GM12878 (cell line): ENCODE measurements around the gene GRIK3. TPM values are rescaled to one million over a fixed set of nuclear protein-coding genes. Genes with fewer than 3 reads are reported as not detected.

Experiments
- ATAC-seq: fragments of 200-7000 bp; cut with Tn5 transposase; 3 replicates; pipeline ENCODE4 v1.9.1; 2020; ENCODE audit warnings: mild to moderate bottlenecking, moderate library complexity
- BruUV-seq: library from RNA; stranded (reverse); fragments of 400-500 nt; replicated peaks from 2 replicates; lab custom pipeline; 2021; lab: Mats Ljungman, UMichigan
- CTCF ChIA-PET: fragments of 300-600 bp; sonication (Branson Sonifier 250); formaldehyde crosslinking; extraction: SDS; loops from one replicate; lab custom pipeline; 2021; ENCODE audit warnings: inconsistent platforms; lab: Yijun Ruan, JAX
- POLR2A ChIA-PET: fragments of 350-600 bp; formaldehyde crosslinking; extraction: SDS; loops from one replicate; lab custom pipeline; 2021; ENCODE audit warnings: inconsistent platforms; lab: Charles Lee
- RAD21 ChIA-PET: fragments of 300-600 bp; sonication (Branson Sonifier 250); formaldehyde crosslinking; loops from one replicate; lab custom pipeline; 2023; ENCODE audit warnings: antibody characterized with exemption; ENCODE audit not compliant: unreplicated experiment; lab: Charles Lee
- SMC1A ChIA-PET: fragments of 300-600 bp; sonication (Branson Sonifier 250); formaldehyde crosslinking; loops from one replicate; lab custom pipeline; 2023; ENCODE audit not compliant: unreplicated experiment, uncharacterized antibody; lab: Charles Lee
- DNase-seq: peaks from one replicate; pipeline ENCODE4 v3.0.0-alpha.2; 2011; ENCODE audit warnings: low read depth, low spot score
- FAIRE-seq: peaks from 3 replicates; lab custom pipeline; 2011; peaks lifted over from hg19 to GRCh38; lab: Jason Lieb, UNC
- H2AFZ ChIP-seq: 2 replicates; pipeline ENCODE4 v1.6.0; 2011; ENCODE audit warnings: low read depth, low read length, control low read depth; ENCODE audit not compliant: control insufficient read depth
- H3K27ac ChIP-seq: 2 replicates; pipeline ENCODE4 v1.5.1; 2011; ENCODE audit warnings: control low read depth; ENCODE audit not compliant: control insufficient read depth, insufficient read depth
- H3K27me3 ChIP-seq, 2 experiments: replicated peaks in 1 of 2; 2 replicates each; pipeline versions ENCODE4 v1.6.0 to v1.6.1; 2011; ENCODE audit warnings: low read length in 1 of 2; ENCODE audit not compliant: control insufficient read depth in 2 of 2, insufficient read depth in 2 of 2
- H3K36me3 ChIP-seq, 2 experiments: 2 replicates each; pipeline ENCODE4 v1.5.1; 2011; ENCODE audit warnings: low read length in 1 of 2; ENCODE audit not compliant: control insufficient read depth in 2 of 2, insufficient read depth in 2 of 2
- H3K4me1 ChIP-seq: 2 replicates; pipeline ENCODE4 v1.6.1; 2011; ENCODE audit warnings: mild to moderate bottlenecking, low read length, moderate library complexity, mixed read lengths; ENCODE audit not compliant: control insufficient read depth, insufficient read depth
- H3K4me2 ChIP-seq: 2 replicates; pipeline ENCODE4 v1.6.0; 2011; ENCODE audit warnings: control low read depth; ENCODE audit not compliant: control insufficient read depth, insufficient read depth
- H3K4me3 ChIP-seq: fragments of 200-600 bp; sonication (generic); 2 replicates; pipeline ENCODE4 v1.5.1; 2016
- H3K79me2 ChIP-seq: 2 replicates; pipeline ENCODE4 v1.6.0; 2011; ENCODE audit warnings: low read length; ENCODE audit not compliant: control insufficient read depth, insufficient read depth
- H3K9ac ChIP-seq: 2 replicates; pipeline ENCODE4 v1.8.0; 2011; ENCODE audit warnings: low read length, control low read depth, mixed read lengths; ENCODE audit not compliant: control insufficient read depth, insufficient read depth
- H3K9me3 ChIP-seq: replicated peaks from 3 replicates; pipeline ENCODE4 v1.5.1; 2011; ENCODE audit warnings: mild to moderate bottlenecking, low read length; ENCODE audit not compliant: control insufficient read depth, insufficient read depth
- H4K20me1 ChIP-seq: 2 replicates; pipeline ENCODE4 v1.6.0; 2011; ENCODE audit not compliant: control insufficient read depth, insufficient read depth
- ASH2L ChIP-seq: fragments of 300-600, 200-600 bp; sonication (generic); IDR thresholded peaks from 2 replicates; pipeline ENCODE4 v1.6.1; 2017; ENCODE audit warnings: low read depth, mild to moderate bottlenecking, borderline replicate concordance
- BCL3 ChIP-seq: IDR thresholded peaks from 2 replicates; pipeline ENCODE4 v1.6.1; 2011; ENCODE audit warnings: borderline replicate concordance, low read depth, mild to moderate bottlenecking, moderate library complexity, low read length; ENCODE audit not compliant: insufficient read depth, poor library complexity, severe bottlenecking
- DPF2 ChIP-seq: fragments of 450-650 bp; IDR thresholded peaks from 2 replicates; pipeline ENCODE4 v1.6.1; 2017; ENCODE audit warnings: mild to moderate bottlenecking
- E2F8 ChIP-seq: fragments of 450-650 bp; IDR thresholded peaks from 2 replicates; pipeline ENCODE4 v1.6.1; 2018; ENCODE audit warnings: mild to moderate bottlenecking, low read depth, moderate library complexity; ENCODE audit not compliant: partially characterized antibody
- HSF1 ChIP-seq: fragments of 150-350 bp; IDR thresholded peaks from 2 replicates; pipeline ENCODE4 v1.6.1; 2014; ENCODE audit warnings: mild to moderate bottlenecking, low read depth, low read length
- JUND ChIP-seq: IDR thresholded peaks from 2 replicates; pipeline ENCODE4 v1.6.1; 2012; ENCODE audit warnings: low read depth, mild to moderate bottlenecking, low read length, improper control_type of control experiment, moderate library complexity
- KAT2A ChIP-seq: conservative IDR thresholded peaks from 2 replicates; pipeline ENCODE4 v1.6.1; 2011; ENCODE audit warnings: low read depth, low read length; ENCODE audit not compliant: control insufficient read depth
- NR2F1 ChIP-seq: fragments of 450-650 bp; conservative IDR thresholded peaks from 2 replicates; pipeline ENCODE4 v1.6.1; 2017; ENCODE audit warnings: mild to moderate bottlenecking
- SMARCA5 ChIP-seq: fragments of 450-650 bp; IDR thresholded peaks from 2 replicates; pipeline ENCODE4 v1.6.1; 2017; ENCODE audit warnings: mild to moderate bottlenecking
- SREBF2 ChIP-seq: IDR thresholded peaks from 2 replicates; pipeline ENCODE4 v1.6.1; 2012; ENCODE audit warnings: mild to moderate bottlenecking, low read length
- STAT3 ChIP-seq: IDR thresholded peaks from 2 replicates; pipeline ENCODE4 v1.6.1; 2011; ENCODE audit warnings: low read depth, low read length, improper control_type of control experiment
- TARDBP ChIP-seq: IDR thresholded peaks from 2 replicates; pipeline ENCODE4 v1.6.1; 2016; ENCODE audit warnings: borderline replicate concordance
- TCF12 ChIP-seq: IDR thresholded peaks from 2 replicates; pipeline ENCODE4 v1.6.1; 2011; ENCODE audit warnings: low read depth, mild to moderate bottlenecking, low read length
- USF1 ChIP-seq: IDR thresholded peaks from 2 replicates; pipeline ENCODE4 v1.6.1; 2011; ENCODE audit warnings: borderline replicate concordance, low read depth, mild to moderate bottlenecking, moderate library complexity, mixed read lengths, low read length; ENCODE audit not compliant: insufficient read depth; ENCODE audit errors: extremely low read length
- ZNF622 ChIP-seq: fragments of 450-650 bp; IDR thresholded peaks from 2 replicates; pipeline ENCODE4 v1.6.1; 2017; ENCODE audit warnings: mild to moderate bottlenecking, inconsistent platforms
- WGBS: methylation state at CpG from one replicate; pipeline ENCODE4 v1.1.6; 2016; ENCODE audit warnings: low lambda C conversion rate; ENCODE audit not compliant: insufficient replicate concordance, insufficient coverage; ENCODE audit errors: missing lambda C conversion rate; 5-methylcytosine and 5-hydroxymethylcytosine counted together
- in situ Hi-C: fragments of 300-500 bp; cut with MboI; formaldehyde crosslinking; loops from 9 replicates; pipeline ENCODE4 v1.14.3; 2018; ENCODE audit warnings: mixed read lengths
- intact Hi-C: fragments of 100-400 bp; cut with micrococcal nuclease; formaldehyde crosslinking; loops from one replicate; pipeline ENCODE4 v1.14.2; 2022; ENCODE audit not compliant: unreplicated experiment
- polyA plus RNA-seq, 11 experiments: library from polyadenylated mRNA; depleted of rRNA in 4 of 11; unstranded in 6 of 11; stranded (reverse) in 5 of 11; fragments of >200 nt; fragmentation: Nextera tagmentation in 4 of 11; fragmentation: Illumina TruSeq in 1 of 11; extraction: Ambion mirVana in 4 of 11; extraction: Trizol in 1 of 11; gene quantifications; 1 replicate in 1 of 11; 2 replicates in 10 of 11; pipeline versions ENCODE4 v1.2.1 to v1.2.3, GENCODE V29; 2011 to 2016; ENCODE audit warnings: inconsistent platforms in 2 of 11, missing spikeins in 2 of 11, low read depth in 1 of 11
- total RNA-seq, 4 experiments: library from RNA; depleted of rRNA in 3 of 4; stranded (reverse); fragments of >200 nt in 3 of 4; fragmentation: Illumina TruSeq in 1 of 4; extraction: Trizol in 1 of 4; gene quantifications; 2 replicates each; pipeline versions ENCODE4 v1.2.1 to v1.2.3, GENCODE V29; 2013 to 2021

GRIK3 gene
- total and polyA plus RNA-seq, 10 of the 15 experiments (the other 5 are each of a cell fraction or from before 2014, with no cell fraction given) = not detected

- H3K36me3 ChIP-seq = no peaks in the 10 kb centered on the region
- no peaks in the 10 kb centered on the region for H4K20me1 ChIP-seq
- no peaks in the 10 kb centered on the region for H3K79me2 ChIP-seq
- BruUV-seq = no TSS peak
- WGBS = 28% methylated on average over 12 of the region's 12 CpGs
- ATAC-seq = no peak
- FAIRE-seq = no peak
- H3K27me3 ChIP-seq = peaks cover 0 to 4% of the 10 kb centered on the region in 2 experiments; a peak in 3 of 4 replicates
- H3K27ac ChIP-seq = no peak overlapping the region
- H3K9me3 ChIP-seq = no peaks in the 10 kb centered on the region
- in situ Hi-C loops = no loop called here
- ChIA-PET CTCF (no interaction called here), SMC1A (no interaction called here), POLR2A (no interaction called here), RAD21 (no interaction called here)
- DNase-seq = no peak
- H3K4me3 ChIP-seq = no peak overlapping the region
- no peak overlapping the region for H3K9ac ChIP-seq
- intact Hi-C loops = no loop called here
- no peak overlapping the region for H2AFZ ChIP-seq
- no peaks in the 10 kb centered on the region for H3K4me1 ChIP-seq
- H3K4me2 ChIP-seq = no peak overlapping the region
- TF ChIP-seq SMARCA5 (no peak), TCF12 (no peak), BCL3 (no peak), JUND (no peak), TARDBP (no peak), HSF1 (no peak), DPF2 (no peak), USF1 (no peak), NR2F1 (no peak), ASH2L (no peak), KAT2A (no peak), E2F8 (no peak), SREBF2 (no peak), ZNF622 (no peak), STAT3 (no peak)
Observed at GRCh38 chr1:36787312-36787913, 246.9 kb downstream of the GRIK3 start.
